GM21390 (cell line): ENCODE measurements around the gene NUB1.

Source experiments
- ATAC-seq: cut with Tn5 transposase; IDR thresholded peaks from one replicate; pipeline ENCODE4 v1.9.1; 2021; ENCODE audit not compliant: unreplicated experiment

The NUB1 gene

DNA sequence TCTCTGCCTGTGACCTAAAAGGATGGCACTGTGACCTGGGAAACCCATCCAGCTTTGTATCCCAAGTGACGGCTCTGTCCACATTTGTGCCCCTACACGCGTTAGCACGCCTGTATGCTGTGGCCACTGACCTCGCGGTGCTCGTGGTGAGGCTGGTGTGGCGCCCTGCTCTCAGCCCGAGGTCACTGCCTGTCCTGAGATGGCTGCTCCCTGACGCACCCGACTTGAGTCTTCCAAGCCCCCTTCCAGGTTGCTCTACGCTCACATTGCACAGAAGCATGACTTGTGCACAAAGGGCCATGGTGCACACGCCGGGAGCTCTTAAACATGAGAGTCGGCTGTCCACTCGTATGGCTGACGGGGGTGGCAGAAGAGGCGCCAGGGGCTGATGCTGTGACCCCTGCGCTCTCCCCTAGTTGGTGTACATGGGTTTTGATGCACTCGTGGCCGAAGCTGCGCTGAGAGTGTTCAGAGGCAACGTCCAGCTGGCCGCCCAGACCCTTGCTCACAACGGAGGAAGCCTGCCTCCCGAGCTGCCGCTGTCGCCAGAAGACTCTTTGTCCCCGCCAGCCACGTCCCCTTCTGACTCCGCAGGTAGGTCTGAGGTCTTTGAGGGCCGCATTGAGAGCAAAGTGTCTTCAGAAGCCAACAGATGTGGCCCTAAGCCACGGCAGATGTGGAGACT lies 34.7 kb downstream of the NUB1 start:
- no peak for ATAC-seq

DNA sequence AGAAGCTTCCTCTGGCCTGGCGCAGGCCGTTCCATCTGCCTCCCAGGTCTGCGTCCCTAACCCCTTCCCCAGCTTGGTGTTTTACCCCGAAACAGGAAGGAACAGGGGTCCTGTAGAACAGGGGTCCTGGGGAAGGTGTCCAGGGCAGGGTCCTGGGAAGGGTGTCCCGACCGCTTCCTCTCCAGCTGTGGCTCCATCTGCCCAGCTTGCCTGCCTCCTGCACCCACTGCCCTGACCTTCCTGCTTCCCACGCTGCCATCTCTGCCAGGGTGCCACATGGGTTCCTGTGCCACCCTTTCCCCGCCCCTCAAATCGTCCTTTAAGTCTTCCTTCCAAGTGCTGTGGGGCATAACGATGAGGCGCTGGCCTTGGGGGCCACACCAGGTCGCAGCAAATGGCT lies 35.8 kb downstream of the NUB1 start:
- ATAC-seq: no peak

DNA sequence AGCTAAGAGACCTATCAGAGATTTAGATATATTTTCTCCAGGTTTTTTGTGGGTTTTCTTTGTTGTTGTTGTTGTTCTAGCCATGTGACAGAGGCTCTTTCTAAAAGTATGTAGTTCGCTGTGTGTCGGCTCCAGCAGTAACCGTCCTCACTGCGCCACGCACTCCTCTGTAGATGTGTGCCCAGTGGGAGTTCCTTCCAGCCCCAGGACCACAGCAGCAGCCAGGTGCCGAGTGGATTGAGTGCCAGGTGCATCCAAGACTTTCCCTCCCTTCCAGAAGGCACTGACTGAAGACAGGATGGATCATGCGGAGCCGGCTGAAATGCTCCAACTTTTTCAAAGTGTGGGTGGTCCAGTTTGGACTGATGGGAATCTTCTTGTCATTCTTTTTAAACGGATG lies 36.4 kb downstream of the NUB1 start:
- ATAC-seq: no peak

DNA sequence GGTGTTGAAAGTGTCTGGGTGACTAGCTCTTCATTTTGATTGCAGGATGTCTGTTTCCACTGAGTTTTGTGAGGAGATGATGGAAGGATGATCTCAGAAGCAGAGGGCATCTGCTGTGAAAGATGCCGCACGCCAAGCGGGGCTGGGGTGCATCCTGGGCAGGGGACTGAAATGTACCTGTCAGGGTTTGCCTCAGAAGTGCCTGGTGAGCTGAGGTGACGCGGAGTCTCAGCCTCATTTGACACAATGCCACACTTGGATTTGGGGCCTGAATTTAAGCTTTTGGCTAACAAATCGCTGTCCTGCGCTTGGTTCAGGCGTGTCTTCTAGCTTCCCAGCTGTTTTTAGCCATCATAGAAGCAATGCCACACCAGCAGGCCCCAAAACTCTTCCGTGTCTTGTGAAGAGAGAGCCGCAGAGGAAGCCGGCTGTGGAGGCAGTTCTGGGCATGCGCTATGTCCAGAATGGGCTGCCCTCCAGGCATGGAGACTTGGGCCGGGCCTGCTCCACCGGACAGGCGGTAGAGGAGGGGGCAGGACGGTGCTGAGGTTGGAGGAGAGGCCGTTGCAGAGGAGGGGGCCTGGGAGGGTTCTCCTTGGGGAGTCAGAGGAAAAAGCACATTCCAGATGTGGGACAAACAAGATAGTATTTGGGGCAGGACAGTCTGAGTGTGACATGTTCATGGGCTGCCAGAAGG lies 37.0 kb downstream of the NUB1 start:
- no peak for ATAC-seq

DNA sequence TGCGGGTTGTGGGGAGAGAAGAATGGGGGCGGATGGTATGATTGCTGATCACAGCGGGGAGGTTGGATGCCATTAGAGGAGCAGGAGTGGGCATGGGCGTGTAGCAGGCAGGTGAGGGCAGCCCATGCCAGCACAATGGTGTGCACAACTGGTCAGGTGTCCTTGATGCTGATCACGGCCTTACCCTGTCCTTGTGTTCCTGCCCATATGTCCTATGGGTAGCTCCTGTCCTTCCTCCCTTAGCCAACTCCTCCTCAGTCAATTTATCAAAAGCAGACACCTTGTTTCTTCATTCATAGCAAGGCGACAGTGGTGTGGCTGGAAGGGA lies 37.5 kb downstream of the NUB1 start:
- no peak for ATAC-seq

DNA sequence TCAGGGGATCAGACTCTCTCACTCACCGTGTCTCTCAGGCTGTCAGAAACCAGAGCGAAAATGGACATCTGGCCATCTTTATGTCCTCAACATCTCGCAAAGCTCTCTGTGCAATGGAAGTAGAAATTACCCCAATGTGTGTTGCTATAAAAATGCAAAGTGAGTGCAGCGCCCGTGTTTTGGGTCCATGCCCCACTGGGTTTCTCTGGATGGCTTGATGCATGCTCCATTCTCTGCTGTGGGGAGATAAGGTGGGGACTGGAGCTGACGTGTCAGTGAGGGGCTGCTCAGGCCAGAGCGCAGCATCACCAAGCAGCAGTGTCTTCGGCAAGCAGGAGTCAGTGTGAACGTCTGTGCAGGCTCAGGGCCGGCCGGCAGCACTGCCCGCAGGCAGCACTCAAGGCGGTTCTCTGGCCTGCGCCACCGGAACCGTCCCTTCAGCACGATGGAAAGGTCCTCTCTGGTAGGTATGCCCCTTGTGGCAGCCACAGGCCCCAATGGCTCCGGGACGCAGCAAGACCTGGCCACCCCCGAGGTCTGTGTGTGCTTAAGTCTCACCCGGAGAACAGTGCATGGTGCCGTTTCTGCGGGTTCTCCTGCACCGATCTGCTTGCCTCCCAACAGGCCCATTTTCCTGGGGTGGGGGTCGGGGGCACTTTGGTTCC lies 38.1 kb downstream of the NUB1 start:
- no peak for ATAC-seq

DNA sequence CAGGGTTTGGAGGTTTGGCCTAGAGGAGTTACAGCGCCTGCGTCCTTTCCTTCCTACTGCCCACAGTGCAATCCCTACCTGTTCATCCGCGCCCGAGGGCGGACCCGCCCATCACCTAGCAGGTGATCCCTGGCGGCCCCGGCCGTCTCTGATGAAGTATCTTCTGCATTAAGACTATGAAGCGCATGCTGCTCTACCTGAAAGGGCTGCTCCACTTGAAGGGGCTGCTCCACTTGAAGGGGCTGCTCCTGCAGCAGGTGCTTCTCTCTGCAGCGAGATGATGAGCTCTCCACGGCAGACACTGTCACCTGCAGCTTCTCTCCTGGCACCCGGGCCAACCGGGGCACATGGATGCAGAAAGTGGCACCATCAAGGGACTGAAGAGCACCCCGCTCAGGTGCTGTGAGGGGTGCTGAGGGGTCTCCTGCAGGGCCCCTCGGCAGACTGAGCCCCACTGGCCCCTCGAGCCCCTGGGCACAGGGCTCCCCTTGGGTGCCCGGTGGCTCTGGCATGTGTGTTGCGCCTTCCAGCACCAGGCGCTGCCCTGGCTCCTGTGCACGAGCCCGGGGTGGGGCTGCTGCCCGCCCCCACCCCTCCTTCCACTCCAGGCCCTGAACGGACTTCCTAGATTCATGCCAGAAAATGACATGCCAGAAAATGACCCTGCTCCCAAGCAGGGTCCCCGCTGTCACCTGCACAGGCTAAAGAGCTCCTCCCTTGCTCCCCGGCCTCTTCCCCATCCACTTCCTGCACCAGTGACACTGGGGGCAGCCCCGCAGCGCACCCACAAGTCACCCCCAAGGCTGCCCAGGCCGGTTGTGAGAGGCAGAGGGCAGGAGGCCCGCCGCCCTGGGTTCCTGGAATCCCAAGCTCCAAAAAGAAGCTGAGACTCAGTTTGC lies 38.8 kb downstream of the NUB1 start:
- no peak for ATAC-seq

DNA sequence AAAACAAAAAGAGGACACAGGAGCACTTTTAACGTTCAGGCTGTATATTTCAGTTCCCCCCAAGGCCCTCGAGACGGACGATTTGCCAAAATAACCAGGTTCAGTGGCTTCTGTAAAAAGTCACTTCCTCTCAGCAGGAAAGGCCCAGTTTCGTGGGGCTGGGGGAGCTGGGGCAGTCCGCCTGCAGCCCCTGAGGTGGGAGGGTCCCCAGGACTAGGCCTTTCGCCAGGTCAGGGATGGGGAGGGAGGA lies 39.4 kb downstream of the NUB1 start:
- ATAC-seq: no peak

DNA sequence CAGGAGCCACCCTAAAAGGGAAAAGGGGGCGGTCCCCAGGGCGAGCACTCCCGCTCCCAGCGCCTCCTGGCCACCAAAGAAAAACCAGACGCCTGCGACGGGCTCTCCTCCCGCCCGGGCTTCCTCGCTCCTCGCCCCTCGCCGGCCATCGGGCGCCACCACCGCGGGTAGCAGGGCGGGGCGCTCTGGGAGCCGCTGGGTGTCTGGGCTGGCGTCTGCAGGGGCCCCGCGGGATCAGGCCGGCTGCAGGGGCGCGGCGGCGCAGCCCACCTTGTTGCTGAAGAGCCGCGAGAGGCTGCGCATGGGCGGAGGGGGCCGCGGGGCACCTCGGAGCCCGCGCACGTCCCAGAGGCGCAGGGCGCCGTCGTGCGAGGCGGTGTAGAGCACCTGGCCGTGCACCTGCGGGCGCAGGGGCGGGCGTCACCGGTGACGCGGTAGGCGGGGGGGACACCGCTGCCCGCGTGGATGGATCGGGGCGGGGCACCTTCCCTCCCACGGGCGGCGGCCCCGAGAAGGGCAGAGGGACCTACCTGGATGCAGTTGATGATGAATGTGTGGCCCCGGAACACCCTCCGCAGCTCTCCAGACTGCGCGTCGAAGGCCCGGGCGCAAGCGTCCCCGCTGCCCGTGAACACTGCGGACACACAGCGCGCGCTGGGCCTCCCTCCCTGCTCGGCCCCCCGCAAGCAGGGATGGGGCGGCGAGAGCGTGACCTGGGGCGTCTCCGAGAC lies 39.9 kb downstream of the NUB1 start:
- ATAC-seq: no peak

DNA sequence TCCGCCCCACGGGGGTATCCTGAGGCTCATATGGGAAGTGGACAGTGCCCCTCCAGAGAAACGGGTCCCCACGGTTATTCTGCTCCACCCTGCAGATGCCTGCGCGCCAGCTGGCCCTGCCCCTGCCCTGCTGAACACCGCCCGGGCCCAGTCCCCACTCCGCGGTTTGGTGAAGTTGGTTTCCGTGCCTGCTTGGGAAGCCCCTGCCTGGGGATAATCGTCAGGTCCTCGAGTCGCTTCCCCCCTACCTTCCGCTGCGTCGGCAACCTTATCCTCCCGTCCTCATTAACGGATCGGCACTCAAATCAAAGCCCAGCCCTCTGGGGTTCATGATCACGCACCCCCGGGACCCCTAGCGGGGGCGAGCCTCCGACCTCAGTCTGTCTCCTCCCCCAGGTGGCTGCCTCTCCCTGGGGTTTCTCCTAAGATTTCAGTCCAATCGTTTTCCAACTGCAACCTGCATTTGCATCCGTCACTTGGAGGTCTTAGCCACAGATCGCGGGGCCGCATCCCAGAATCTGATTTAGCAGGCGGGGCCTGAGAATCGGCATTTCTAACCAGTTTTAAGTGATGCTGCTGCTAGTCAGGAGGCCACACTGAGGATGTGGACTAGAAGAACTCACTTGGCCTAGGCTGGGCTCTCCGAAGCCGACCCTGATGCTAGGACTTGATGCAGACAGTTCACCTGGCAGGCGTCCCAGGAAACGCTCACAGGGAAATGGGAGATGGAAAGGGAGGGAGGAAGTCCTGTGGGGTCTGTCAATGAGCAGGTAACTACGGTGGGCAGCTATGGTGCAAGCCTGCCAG lies 40.7 kb downstream of the NUB1 start:
- no peak for ATAC-seq

DNA sequence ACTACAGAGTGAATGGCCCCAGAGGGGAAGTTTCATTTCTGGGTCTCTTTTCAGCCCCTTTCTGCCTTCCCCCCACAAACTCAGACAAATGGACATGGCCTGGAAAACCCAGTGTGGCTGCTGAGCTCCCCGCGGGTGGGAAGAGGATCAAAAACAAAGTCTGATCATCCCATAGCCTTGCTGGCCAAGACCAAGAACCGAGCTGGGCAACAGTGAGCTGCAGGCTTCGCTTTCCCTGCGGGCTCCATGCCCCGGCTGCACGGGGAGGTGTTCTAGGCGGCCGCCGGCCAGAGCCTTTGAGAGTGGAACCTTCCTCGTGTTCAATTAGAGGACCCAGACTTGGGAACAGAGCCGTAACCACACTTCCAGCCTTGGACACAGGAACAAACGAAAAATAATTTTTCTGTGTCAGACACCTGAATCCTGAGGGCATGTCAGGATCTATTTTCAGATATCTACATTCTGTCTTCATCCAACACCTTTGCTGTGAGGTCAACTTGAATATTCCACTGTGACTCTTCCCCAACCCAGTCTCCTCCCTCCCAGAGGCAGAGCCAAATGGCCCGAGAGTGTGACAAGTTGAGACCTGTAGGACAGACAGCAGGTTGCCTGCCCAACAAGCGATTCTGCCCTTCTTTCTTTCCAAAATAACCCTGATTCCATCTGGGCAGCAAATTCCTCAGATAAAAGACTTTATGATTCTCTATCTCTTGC lies 42.2 kb downstream of the NUB1 start:
- ATAC-seq: no peak

DNA sequence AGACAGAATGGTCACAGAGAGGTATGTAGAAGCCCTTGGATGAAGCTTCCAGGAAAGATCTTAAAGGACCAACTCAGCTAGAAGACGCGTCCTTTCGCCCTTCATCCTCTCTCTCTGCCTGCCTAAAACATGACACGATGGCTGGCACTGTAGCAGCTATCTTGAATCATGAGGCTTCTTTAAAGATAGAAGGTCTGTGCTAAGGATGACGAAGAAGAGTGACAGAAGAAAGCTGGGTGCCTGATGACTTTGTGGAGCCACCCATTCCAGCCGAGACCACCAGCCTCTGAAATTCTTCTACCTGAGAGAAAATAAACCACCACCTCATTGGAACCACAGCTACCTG lies 42.7 kb downstream of the NUB1 start:
- no peak for ATAC-seq

DNA sequence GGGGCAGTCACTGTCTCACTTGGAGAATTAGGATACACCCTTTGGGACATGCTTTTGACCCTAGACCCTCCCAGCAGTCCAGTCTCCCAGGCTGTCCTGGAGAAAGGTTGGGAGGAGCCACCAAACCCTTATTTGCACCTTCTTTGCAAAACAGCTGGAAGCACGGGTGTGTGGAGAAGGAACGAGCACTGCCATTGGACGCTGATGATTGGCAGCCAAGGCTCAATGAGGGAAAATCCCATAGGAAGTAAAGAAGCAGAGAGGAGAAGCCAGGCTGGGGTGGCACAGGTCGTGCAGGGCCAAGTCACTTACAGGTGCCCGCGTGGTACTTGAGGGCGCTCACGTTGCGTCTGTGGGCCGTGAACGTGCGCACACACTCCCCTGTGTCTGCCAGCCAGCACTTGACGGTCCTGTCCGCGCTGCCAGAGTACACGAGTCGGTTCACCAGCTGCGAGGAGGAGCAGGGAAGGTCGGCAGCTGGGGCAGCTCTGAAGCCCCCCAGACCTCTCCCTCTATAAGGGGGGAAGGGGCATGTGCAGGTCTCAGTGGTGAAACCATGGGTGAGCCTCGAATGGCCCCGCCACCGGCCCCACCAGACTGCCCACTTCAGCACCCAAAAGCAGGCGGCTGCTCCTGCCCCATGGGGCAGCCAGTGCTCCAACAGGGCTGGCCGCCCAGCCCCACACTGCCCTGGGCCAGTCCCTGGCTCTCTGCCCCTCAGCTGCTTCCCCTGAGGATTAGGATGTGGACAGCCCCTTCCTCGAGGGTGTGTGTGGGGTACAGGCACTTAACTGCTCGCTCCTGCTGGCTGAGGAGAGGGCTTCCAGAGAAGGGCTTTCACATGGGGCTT lies 43.4 kb downstream of the NUB1 start:
- no peak for ATAC-seq

DNA sequence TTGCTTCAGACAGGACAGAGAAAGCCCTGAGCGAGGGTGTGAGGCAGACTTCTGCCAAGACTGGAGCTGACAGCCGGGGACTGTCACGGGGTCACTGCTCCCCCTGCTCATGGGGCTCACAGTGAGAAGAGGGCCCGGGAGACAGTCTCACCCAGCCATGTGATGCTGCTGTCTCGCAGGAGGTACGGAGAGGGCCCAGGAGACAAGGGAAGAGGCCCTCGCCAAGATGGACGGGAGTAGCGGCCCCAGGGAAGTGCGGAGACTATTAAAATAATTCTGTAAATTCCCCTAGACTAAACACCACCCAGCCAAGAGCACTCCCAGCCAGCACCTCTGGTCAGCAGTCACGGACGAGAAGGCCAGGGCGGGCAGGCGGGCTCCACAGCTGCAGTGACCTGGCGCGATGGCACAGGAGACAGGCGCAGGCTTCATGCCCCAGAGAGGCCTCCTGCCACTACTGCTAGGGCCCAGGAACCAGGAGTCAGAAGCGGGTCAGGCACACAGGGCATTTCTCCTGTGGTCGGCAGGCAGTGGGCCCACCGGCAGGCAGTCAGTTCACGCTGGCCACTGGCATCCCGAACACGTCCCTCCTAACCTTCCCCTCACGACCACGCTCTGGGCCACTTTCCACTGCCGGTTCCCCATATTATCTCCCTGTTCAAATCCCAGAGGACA lies 44.2 kb downstream of the NUB1 start:
- ATAC-seq: no peak

DNA sequence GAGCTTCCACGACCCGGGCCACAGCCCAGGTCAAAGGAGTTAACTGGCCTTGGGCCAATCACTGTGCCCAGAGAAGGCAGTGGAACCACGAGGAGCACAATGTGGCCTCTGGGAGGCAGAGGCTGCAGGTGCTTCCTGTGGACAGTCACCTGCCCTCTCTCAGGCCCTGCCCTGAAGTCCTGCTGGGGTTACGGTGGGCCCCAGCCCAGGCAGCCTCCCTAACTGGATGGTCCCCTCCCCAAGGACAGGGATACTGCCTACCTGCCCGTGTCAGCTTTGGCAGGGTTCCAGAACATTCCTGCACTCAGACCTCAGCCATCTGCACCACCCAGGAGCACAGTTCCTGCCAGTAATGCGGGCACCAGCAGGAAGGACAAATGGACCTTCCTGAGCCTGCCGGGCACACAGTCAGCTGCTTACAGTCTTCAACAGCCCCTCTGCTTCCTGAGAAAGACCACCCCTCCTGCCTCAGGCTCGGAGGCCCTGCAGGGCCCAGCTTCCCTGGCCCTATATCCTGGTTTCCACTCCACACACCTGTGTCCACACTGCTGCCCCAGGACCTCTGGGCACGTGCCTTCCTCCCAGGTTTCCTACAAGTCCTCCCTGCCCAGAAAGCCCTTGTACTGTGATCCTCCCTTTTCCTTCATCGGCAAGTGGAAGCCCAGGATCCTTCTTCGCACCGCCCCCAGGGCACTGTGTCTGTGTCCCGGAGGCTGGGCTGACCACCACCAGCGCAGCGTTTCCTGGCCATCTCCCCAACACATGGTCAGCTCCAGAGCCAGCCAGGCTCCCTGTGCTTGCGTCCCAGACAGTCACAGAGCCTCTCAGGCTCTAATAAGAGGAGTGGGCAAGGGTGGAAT lies 44.9 kb downstream of the NUB1 start:
- no peak for ATAC-seq

DNA sequence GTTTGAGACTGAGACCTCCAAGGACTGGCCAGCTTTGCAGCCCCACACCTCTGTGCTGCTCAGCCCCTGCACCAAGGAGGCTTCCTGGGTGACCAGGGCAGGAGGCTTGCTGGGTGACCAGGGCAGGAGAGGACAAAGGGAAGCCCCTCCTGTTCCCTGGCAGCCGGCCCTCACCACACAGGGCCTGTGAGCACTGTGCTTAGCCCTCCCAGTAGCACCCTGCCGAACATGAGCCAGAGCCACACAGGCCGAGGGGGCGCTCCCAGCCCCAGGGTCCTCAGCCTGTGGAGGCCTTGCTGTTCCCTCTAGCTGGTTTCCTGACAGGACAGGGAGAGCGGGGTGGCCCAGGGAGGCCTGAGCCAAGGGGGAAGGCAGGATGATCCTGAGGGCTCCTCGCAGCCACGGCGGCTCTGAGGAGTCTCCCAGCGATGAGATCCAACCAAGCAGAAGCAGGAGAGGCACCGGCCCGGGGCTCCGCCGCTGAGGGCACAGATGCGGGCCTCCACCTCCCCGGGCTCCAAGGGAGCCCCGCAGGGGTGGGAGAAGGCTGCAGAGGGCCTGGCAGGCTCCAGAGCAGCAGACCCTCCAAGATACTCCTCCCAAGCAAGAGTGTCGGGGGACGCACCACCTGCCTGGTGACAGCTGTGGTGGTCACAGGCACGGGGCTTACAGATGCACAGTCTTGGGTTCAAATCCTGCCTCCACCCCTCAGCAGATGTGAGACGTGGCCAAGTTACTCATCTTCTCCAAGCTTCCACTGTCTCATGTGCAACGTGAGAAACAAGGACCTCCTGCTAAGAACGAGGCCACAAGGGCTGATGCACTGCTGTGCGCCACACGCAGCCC lies 45.8 kb downstream of the NUB1 start:
- no peak for ATAC-seq

DNA sequence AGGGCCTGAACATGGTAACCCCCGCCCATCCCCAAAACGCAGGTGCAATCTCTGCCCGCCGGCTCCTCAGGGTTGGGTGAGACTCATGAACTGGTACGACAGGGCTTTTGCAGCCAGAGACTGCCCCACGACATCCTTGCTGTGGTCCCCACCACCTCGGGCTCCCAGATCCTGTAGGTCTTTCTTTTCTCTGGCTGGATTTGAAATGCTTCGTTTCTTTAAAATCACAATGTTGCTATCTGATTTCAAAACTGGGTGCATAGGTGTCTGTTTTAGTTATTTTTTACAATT lies 46.3 kb downstream of the NUB1 start:
- no peak for ATAC-seq
